ENCODE results near the gene ANKRD33B. TPM values are rescaled to one million over a fixed set of nuclear protein-coding genes. Genes with fewer than 3 reads are reported as not detected.

ANKRD33B gene
- total and polyA plus RNA-seq, 2 experiments from 2014 or later = 1.5 to 2.0 TPM

DNA sequence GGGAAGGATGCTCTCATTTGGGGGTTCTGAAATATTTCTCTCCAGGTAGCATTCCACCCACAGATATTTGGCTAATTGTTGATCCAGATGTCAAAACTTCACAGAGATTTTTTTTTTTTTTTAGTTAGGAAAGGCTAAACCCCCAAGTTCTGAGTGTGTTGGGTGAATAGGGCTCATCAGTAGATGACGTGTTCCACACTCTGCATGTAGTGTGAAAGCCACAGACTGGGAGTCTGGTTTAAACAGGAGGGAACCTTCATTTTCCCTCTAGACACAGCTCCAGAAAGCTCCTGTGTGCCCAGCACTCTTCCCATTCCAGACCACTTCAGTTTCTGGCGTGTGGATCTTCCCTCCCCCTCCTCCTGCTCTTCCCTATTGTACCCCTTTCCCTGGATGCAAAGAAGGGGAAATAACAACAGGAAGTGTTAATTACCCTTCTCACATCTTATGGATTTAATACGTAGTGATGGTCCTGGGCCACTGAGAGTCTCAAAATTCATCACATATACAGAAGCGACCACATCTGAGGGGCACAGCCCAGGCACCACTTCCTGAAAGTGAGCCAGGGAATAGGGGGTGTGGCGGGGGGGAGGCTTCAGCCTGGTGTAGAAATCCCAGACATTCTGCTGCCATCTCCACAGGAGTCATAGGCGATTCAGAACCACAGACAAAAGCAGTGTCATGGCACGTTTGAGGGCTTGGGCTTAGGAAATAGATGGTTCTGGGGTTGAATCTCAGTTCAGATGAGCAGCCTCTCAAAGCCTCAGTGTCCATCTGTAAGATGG lies 132.1 kb downstream of the ANKRD33B start:
- no peaks in the 10 kb centered on the region for H3K9me2 ChIP-seq (replicated peaks; ENCODE audit: insufficient read depth)
- 91% methylated on average over 7 of the region's 7 CpGs for WGBS (ENCODE audit: low lambda C conversion rate, missing lambda C conversion rate)
- peaks cover 65% of the 10 kb centered on the region for H3K79me2 ChIP-seq
- no peak overlapping the region for H3K27ac ChIP-seq
- H3K9me3 ChIP-seq (ENCODE audit: low read depth) = no peaks in the 10 kb centered on the region
- TF ChIP-seq, protein P1, sequence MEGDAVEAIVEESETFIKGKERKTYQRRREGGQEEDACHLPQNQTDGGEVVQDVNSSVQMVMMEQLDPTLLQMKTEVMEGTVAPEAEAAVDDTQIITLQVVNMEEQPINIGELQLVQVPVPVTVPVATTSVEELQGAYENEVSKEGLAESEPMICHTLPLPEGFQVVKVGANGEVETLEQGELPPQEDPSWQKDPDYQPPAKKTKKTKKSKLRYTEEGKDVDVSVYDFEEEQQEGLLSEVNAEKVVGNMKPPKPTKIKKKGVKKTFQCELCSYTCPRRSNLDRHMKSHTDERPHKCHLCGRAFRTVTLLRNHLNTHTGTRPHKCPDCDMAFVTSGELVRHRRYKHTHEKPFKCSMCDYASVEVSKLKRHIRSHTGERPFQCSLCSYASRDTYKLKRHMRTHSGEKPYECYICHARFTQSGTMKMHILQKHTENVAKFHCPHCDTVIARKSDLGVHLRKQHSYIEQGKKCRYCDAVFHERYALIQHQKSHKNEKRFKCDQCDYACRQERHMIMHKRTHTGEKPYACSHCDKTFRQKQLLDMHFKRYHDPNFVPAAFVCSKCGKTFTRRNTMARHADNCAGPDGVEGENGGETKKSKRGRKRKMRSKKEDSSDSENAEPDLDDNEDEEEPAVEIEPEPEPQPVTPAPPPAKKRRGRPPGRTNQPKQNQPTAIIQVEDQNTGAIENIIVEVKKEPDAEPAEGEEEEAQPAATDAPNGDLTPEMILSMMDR (IDR thresholded peaks at IDR 0.05; ENCODE audit: poor library complexity) = no peak
- TF ChIP-seq EZH2 (IDR thresholded peaks at IDR 0.05; ENCODE audit: borderline replicate concordance) (no peak), EZH2phosphoT487 (IDR thresholded peaks at IDR 0.05; ENCODE audit: low read depth, severe bottlenecking, unreplicated experiment) (no peak)
- H3K4me1 ChIP-seq (ENCODE audit: insufficient read depth) = no peaks in the 10 kb centered on the region
- no peak for DNase-seq (ENCODE audit: low spot score)
- H4K20me1 ChIP-seq (ENCODE audit: insufficient read depth, poor library complexity, severe bottlenecking) = peaks cover 44% of the 10 kb centered on the region
- no peaks in the 10 kb centered on the region for H3K36me3 ChIP-seq (replicated peaks; ENCODE audit: insufficient read depth, low read depth)
- no peak overlapping the region for H3K4me2 ChIP-seq
- H2AFZ ChIP-seq = no peak overlapping the region
- no peak overlapping the region for H3K4me3 ChIP-seq
- H3K27me3 ChIP-seq = no peaks in the 10 kb centered on the region

DNA sequence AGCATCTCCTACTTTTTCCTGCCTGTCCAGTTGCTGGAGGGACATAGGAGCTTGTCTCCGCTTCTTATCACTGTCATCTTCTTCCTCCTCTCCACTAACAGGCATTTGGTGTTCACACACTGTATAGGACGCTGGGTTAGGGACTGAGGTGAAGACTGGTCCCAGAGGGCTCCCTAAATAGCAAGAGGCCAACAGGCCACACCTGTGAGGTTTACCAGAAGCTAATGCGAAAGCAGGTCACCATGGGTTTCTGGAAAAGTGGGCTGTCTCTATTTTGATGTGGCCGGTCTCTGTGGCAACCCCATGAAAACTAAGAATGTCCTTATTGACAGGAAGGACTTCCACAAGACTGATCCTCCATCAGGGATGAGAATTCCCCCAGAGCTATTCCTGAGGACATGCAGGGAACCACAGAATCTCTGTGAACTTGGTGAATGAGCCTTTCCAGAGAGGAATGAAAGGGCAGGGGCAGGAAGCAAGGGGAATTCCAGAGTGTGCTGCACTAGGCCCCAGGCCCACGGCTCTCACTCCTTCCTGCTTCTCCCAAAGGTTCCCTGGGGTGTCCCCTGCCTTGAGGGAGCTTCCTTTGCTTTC lies 135.5 kb downstream of the ANKRD33B start:
- Histone ChIP-seq H3K4me2 (no peak overlapping the region), H3K27me3 (no peaks in the 10 kb centered on the region), H2AFZ (no peak overlapping the region), H3K4me1 (ENCODE audit: insufficient read depth) (peaks cover 15% of the 10 kb centered on the region), H4K20me1 (ENCODE audit: insufficient read depth, poor library complexity, severe bottlenecking) (peaks cover 43% of the 10 kb centered on the region), H3K79me2 (peaks cover 48% of the 10 kb centered on the region), H3K9me2 (replicated peaks; ENCODE audit: insufficient read depth) (no peaks in the 10 kb centered on the region), H3K4me3 (no peak overlapping the region), H3K27ac (no peak overlapping the region), H3K9me3 (ENCODE audit: low read depth) (no peaks in the 10 kb centered on the region), H3K36me3 (replicated peaks; ENCODE audit: insufficient read depth, low read depth) (no peaks in the 10 kb centered on the region)
- 89% methylated on average over 5 of the region's 5 CpGs for WGBS (ENCODE audit: low lambda C conversion rate, missing lambda C conversion rate)
- DNase-seq (ENCODE audit: low spot score) = no peak
- TF ChIP-seq EZH2 (IDR thresholded peaks at IDR 0.05; ENCODE audit: borderline replicate concordance) (no peak), EZH2phosphoT487 (IDR thresholded peaks at IDR 0.05; ENCODE audit: low read depth, severe bottlenecking, unreplicated experiment) (no peak)
- TF ChIP-seq, protein P1 (IDR thresholded peaks at IDR 0.05; ENCODE audit: poor library complexity) = no peak

DNA sequence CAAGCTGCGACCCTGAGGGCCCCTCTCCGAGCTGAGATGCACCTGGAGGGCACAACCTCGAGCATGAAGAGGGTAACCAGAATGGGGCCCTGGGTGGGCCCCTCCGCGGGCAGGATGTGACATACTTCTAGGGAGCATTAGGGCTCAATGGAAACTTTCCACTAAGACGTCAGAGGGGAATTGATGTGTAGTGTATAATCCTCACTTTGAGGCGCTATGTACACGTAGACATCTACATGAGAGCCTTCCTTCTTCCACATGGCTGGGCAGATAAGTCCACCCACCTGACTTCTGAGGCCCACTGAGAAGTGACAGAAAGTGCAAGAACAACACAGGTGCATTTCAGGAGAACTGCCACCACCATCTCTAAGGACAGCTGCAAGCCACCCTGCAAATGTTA lies 136.1 kb downstream of the ANKRD33B start:
- peaks cover 38% of the 10 kb centered on the region for H4K20me1 ChIP-seq (ENCODE audit: insufficient read depth, poor library complexity, severe bottlenecking)
- H3K36me3 ChIP-seq (replicated peaks; ENCODE audit: insufficient read depth, low read depth) = no peaks in the 10 kb centered on the region
- no peak for DNase-seq (ENCODE audit: low spot score)
- peaks cover 15% of the 10 kb centered on the region for H3K4me1 ChIP-seq (ENCODE audit: insufficient read depth)
- no peaks in the 10 kb centered on the region for H3K27me3 ChIP-seq
- peaks cover 44% of the 10 kb centered on the region for H3K79me2 ChIP-seq
- 85% methylated on average over 8 of the region's 8 CpGs for WGBS (ENCODE audit: low lambda C conversion rate, missing lambda C conversion rate)
- no peaks in the 10 kb centered on the region for H3K9me2 ChIP-seq (replicated peaks; ENCODE audit: insufficient read depth)
- H2AFZ ChIP-seq = no peak overlapping the region
- H3K4me2 ChIP-seq = no peak overlapping the region
- H3K9me3 ChIP-seq (ENCODE audit: low read depth) = no peaks in the 10 kb centered on the region
- H3K27ac ChIP-seq = no peak overlapping the region
- TF ChIP-seq EZH2 (IDR thresholded peaks at IDR 0.05; ENCODE audit: borderline replicate concordance) (no peak), EZH2phosphoT487 (IDR thresholded peaks at IDR 0.05; ENCODE audit: low read depth, severe bottlenecking, unreplicated experiment) (no peak)
- TF ChIP-seq, protein P1 (IDR thresholded peaks at IDR 0.05; ENCODE audit: poor library complexity) = no peak
- H3K4me3 ChIP-seq = no peak overlapping the region
